GM12878 (cell line): ENCODE results near the gene ACAT2. TPM values are rescaled to one million over a fixed set of nuclear protein-coding genes. Genes with fewer than 3 reads are reported as not detected.

Experiments
- ATAC-seq: fragments of 200-7000 bp; cut with Tn5 transposase; 3 replicates; pipeline ENCODE4 v1.9.1; 2020; ENCODE audit warnings: mild to moderate bottlenecking, moderate library complexity
- BruUV-seq: library from RNA; stranded (reverse); fragments of 400-500 nt; replicated peaks from 2 replicates; lab custom pipeline; 2021; lab: Mats Ljungman, UMichigan
- CTCF ChIA-PET: fragments of 300-600 bp; sonication (Branson Sonifier 250); formaldehyde crosslinking; extraction: SDS; loops from one replicate; lab custom pipeline; 2021; ENCODE audit warnings: inconsistent platforms; lab: Yijun Ruan, JAX
- POLR2A ChIA-PET: fragments of 350-600 bp; formaldehyde crosslinking; extraction: SDS; loops from one replicate; lab custom pipeline; 2021; ENCODE audit warnings: inconsistent platforms; lab: Charles Lee
- RAD21 ChIA-PET: fragments of 300-600 bp; sonication (Branson Sonifier 250); formaldehyde crosslinking; loops from one replicate; lab custom pipeline; 2023; ENCODE audit warnings: antibody characterized with exemption; ENCODE audit not compliant: unreplicated experiment; lab: Charles Lee
- SMC1A ChIA-PET: fragments of 300-600 bp; sonication (Branson Sonifier 250); formaldehyde crosslinking; loops from one replicate; lab custom pipeline; 2023; ENCODE audit not compliant: unreplicated experiment, uncharacterized antibody; lab: Charles Lee
- DNase-seq: peaks from one replicate; pipeline ENCODE4 v3.0.0-alpha.2; 2011; ENCODE audit warnings: low read depth, low spot score
- FAIRE-seq: peaks from 3 replicates; lab custom pipeline; 2011; peaks lifted over from hg19 to GRCh38; lab: Jason Lieb, UNC
- H2AFZ ChIP-seq: 2 replicates; pipeline ENCODE4 v1.6.0; 2011; ENCODE audit warnings: low read depth, low read length, control low read depth; ENCODE audit not compliant: control insufficient read depth
- H3K27ac ChIP-seq: 2 replicates; pipeline ENCODE4 v1.5.1; 2011; ENCODE audit warnings: control low read depth; ENCODE audit not compliant: control insufficient read depth, insufficient read depth
- H3K27me3 ChIP-seq, 2 experiments: replicated peaks in 1 of 2; 2 replicates each; pipeline versions ENCODE4 v1.6.0 to v1.6.1; 2011; ENCODE audit warnings: low read length in 1 of 2; ENCODE audit not compliant: control insufficient read depth in 2 of 2, insufficient read depth in 2 of 2
- H3K36me3 ChIP-seq, 2 experiments: 2 replicates each; pipeline ENCODE4 v1.5.1; 2011; ENCODE audit warnings: low read length in 1 of 2; ENCODE audit not compliant: control insufficient read depth in 2 of 2, insufficient read depth in 2 of 2
- H3K4me1 ChIP-seq: 2 replicates; pipeline ENCODE4 v1.6.1; 2011; ENCODE audit warnings: mild to moderate bottlenecking, low read length, moderate library complexity, mixed read lengths; ENCODE audit not compliant: control insufficient read depth, insufficient read depth
- H3K4me2 ChIP-seq: 2 replicates; pipeline ENCODE4 v1.6.0; 2011; ENCODE audit warnings: control low read depth; ENCODE audit not compliant: control insufficient read depth, insufficient read depth
- H3K4me3 ChIP-seq: fragments of 200-600 bp; sonication (generic); 2 replicates; pipeline ENCODE4 v1.5.1; 2016
- H3K79me2 ChIP-seq: 2 replicates; pipeline ENCODE4 v1.6.0; 2011; ENCODE audit warnings: low read length; ENCODE audit not compliant: control insufficient read depth, insufficient read depth
- H3K9ac ChIP-seq: 2 replicates; pipeline ENCODE4 v1.8.0; 2011; ENCODE audit warnings: low read length, control low read depth, mixed read lengths; ENCODE audit not compliant: control insufficient read depth, insufficient read depth
- H3K9me3 ChIP-seq: replicated peaks from 3 replicates; pipeline ENCODE4 v1.5.1; 2011; ENCODE audit warnings: mild to moderate bottlenecking, low read length; ENCODE audit not compliant: control insufficient read depth, insufficient read depth
- H4K20me1 ChIP-seq: 2 replicates; pipeline ENCODE4 v1.6.0; 2011; ENCODE audit not compliant: control insufficient read depth, insufficient read depth
- ATF7 ChIP-seq: fragments of 450-650 bp; IDR thresholded peaks from 2 replicates; pipeline ENCODE4 v1.6.1; 2016; ENCODE audit warnings: low read depth, mild to moderate bottlenecking
- BMI1 ChIP-seq: fragments of 450-650 bp; IDR thresholded peaks from 2 replicates; pipeline ENCODE4 v1.6.1; 2016; ENCODE audit warnings: mild to moderate bottlenecking, moderate library complexity, borderline replicate concordance
- CEBPB ChIP-seq, 2 experiments: fragments of 150-350 bp in 1 of 2; IDR thresholded peaks; 2 replicates each; pipeline ENCODE4 v1.6.1; 2012 to 2014; ENCODE audit warnings: low read depth in 2 of 2, low read length in 2 of 2, borderline replicate concordance in 1 of 2, inconsistent platforms in 1 of 2
- CHD2 ChIP-seq: IDR thresholded peaks from 2 replicates; pipeline ENCODE4 v1.6.1; 2011; ENCODE audit warnings: low read depth, low read length, improper control_type of control experiment, borderline replicate concordance
- CUX1 ChIP-seq: IDR thresholded peaks from 2 replicates; pipeline ENCODE4 v1.6.1; 2012; ENCODE audit warnings: improper control_type of control experiment, low read depth, low read length; ENCODE audit not compliant: insufficient replicate concordance
- GATAD2B ChIP-seq: fragments of 450-650 bp; conservative IDR thresholded peaks from 2 replicates; pipeline ENCODE4 v1.6.1; 2017; ENCODE audit warnings: low read depth, mild to moderate bottlenecking, moderate library complexity
- HSF1 ChIP-seq: fragments of 150-350 bp; IDR thresholded peaks from 2 replicates; pipeline ENCODE4 v1.6.1; 2014; ENCODE audit warnings: mild to moderate bottlenecking, low read depth, low read length
- NKRF ChIP-seq: fragments of 450-650 bp; conservative IDR thresholded peaks from 2 replicates; pipeline ENCODE4 v1.6.1; 2017; ENCODE audit warnings: mild to moderate bottlenecking, moderate library complexity
- NR2F1 ChIP-seq: fragments of 450-650 bp; conservative IDR thresholded peaks from 2 replicates; pipeline ENCODE4 v1.6.1; 2017; ENCODE audit warnings: mild to moderate bottlenecking
- POLR2A ChIP-seq: IDR thresholded peaks from 2 replicates; pipeline ENCODE4 v1.6.1; 2011; ENCODE audit warnings: low read depth, mild to moderate bottlenecking, low read length
- WGBS: methylation state at CpG from one replicate; pipeline ENCODE4 v1.1.6; 2016; ENCODE audit warnings: low lambda C conversion rate; ENCODE audit not compliant: insufficient replicate concordance, insufficient coverage; ENCODE audit errors: missing lambda C conversion rate; 5-methylcytosine and 5-hydroxymethylcytosine counted together
- in situ Hi-C: fragments of 300-500 bp; cut with MboI; formaldehyde crosslinking; loops from 9 replicates; pipeline ENCODE4 v1.14.3; 2018; ENCODE audit warnings: mixed read lengths
- intact Hi-C: fragments of 100-400 bp; cut with micrococcal nuclease; formaldehyde crosslinking; loops from one replicate; pipeline ENCODE4 v1.14.2; 2022; ENCODE audit not compliant: unreplicated experiment
- polyA plus RNA-seq, 11 experiments: library from polyadenylated mRNA; depleted of rRNA in 4 of 11; unstranded in 6 of 11; stranded (reverse) in 5 of 11; fragments of >200 nt; fragmentation: Nextera tagmentation in 4 of 11; fragmentation: Illumina TruSeq in 1 of 11; extraction: Ambion mirVana in 4 of 11; extraction: Trizol in 1 of 11; gene quantifications; 1 replicate in 1 of 11; 2 replicates in 10 of 11; pipeline versions ENCODE4 v1.2.1 to v1.2.3, GENCODE V29; 2011 to 2016; ENCODE audit warnings: inconsistent platforms in 2 of 11, missing spikeins in 2 of 11, low read depth in 1 of 11
- total RNA-seq, 4 experiments: library from RNA; depleted of rRNA in 3 of 4; stranded (reverse); fragments of >200 nt in 3 of 4; fragmentation: Illumina TruSeq in 1 of 4; extraction: Trizol in 1 of 4; gene quantifications; 2 replicates each; pipeline versions ENCODE4 v1.2.1 to v1.2.3, GENCODE V29; 2013 to 2021

ACAT2 gene
- total and polyA plus RNA-seq, 10 of the 15 experiments (the other 5 are each of a cell fraction or from before 2014, with no cell fraction given): 87.9 to 257 (median 132) TPM

GRCh38 chr6:159826968-159827647, 65.3 kb downstream of the ACAT2 start (continued):
- no peak for TF ChIP-seq GATAD2B
- TF ChIP-seq BMI1: no peak
- TF ChIP-seq NR2F1: no peak
- TF ChIP-seq ATF7: no peak
- no peak for TF ChIP-seq CEBPB (IDR thresholded peaks at IDR 0.05; ENCODE audit: borderline replicate concordance in 1 of 2, low read depth in 2 of 2, low read length in 2 of 2)

- H3K4me2 ChIP-seq: no peak overlapping the region
- H3K4me3 ChIP-seq: no peak overlapping the region
- 55% methylated on average over 7 of the region's 7 CpGs for WGBS
- ChIA-PET RAD21 (no interaction called here), POLR2A (no interaction called here), CTCF (no interaction called here), SMC1A (interaction anchor here (0.7 kb wide), 1 partner anchor 10 kb away, joined by 3 read pairs; no protein-coding TSS in a partner anchor)
- H3K4me1 ChIP-seq: 0 out of 2 replicates have a peak, but pooled peaks cover 9% of the 10 kb centered on the region
- H3K27me3 ChIP-seq: no peaks in the 10 kb centered on the region
- H3K27ac ChIP-seq: no peak overlapping the region
- DNase-seq (no peak), FAIRE-seq (no peak), ATAC-seq (no peak)
- TF ChIP-seq CHD2: no peak
- no peak for TF ChIP-seq CUX1
- TF ChIP-seq NKRF: no peak
- TF ChIP-seq POLR2A: no peak
- no peak for TF ChIP-seq ATF7
- no peak for TF ChIP-seq HSF1
- no TSS peak for BruUV-seq
- H4K20me1 ChIP-seq: no peaks in the 10 kb centered on the region
- intact Hi-C loops (no loop called here), in situ Hi-C loops (no loop called here)
- no peak overlapping the region for H2AFZ ChIP-seq
- no peaks in the 10 kb centered on the region for H3K79me2 ChIP-seq
- no peaks in the 10 kb centered on the region for H3K36me3 ChIP-seq
- no peaks in the 10 kb centered on the region for H3K9me3 ChIP-seq
- no peak overlapping the region for H3K9ac ChIP-seq
These were observed 66.2 kb downstream of the ACAT2 start for GRCh38 chr6:159828074-159828473.
